ENCODE measurements around the gene UBE2L3.

UBE2L3 gene

GRCh38 chr22:21650823-21651520 lies 83.5 kb downstream of the UBE2L3 start:
- no peak for DNase-seq

GRCh38 chr22:21651521-21652009 lies 84.1 kb downstream of the UBE2L3 start:
- no peak for DNase-seq

DNA sequence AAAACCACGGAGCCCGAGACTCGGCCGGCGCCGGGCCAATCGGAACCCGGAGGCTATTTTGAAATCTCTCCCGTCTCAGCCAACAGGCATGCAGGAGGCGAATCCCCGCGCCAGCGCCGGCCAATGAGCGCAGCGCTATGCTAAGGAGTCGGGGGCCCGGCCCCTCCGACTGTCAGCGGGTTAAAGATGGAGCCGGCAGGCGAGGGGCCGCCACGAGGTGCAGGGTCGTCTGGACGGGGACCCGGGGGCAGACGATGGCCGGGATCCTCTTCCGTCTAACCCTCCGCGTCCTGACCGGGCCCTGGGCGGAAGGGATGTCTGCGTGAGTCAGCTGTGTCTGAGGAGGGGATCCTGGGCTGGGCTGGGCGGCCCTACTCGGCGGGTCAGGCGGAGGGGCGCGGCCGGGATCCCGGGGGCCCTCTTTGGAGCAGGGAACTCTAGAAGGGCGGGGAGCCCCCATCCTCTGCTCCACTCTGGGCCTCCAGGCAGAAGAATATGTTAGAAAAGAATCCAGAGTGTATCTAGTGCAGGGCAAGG lies 84.6 kb downstream of the UBE2L3 start:
- DNase-seq, result peak; percentile 62

DNA sequence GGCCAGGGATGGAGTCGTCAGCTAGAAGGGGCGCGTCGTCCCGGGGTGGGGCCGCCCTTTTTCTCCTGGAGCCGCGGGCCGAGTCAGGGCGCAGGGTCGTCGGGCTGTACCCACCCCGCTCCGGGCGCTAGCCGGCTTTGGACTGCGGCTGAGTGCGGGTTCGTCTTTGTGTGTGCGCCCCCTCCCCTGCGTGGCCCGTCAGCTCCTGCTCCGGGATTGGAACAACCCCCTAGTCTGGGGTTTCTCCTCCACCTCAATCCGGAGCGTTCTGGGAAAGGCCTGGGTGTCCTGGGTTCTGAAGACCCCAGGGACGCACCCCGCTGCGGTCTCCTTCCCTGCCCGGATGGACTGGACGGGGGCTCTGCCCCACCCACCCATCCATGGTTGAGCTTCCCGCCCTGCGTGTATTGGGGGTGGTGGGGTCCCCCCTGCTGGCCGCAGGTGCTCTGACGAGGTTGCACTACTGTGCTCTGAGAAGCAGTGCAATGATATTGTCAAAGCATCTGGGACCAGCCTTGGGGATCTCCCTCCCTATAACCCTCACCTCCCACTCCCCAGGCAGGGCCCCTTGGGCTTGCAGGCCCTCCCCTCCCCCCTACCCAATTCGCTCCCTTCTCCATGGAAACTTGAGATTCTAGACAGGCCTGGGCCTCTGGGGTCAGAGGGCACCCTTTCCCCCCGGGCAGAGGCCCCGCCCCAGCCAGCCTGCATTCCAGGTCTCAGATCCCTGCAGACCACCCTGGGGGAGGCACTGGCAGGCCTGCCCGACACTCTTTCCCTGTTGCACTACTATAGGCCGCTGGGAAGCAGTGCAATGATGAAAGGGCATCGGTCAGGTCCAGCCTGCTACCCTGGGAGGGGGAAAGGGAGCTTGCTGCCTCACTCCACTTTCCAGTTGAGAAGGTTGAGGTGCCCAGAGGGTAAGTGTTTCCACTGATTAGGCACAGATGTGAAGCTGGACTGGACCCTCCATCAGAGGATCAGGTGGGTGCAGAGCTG lies 85.3 kb downstream of the UBE2L3 start:
- no peak for DNase-seq

DNA sequence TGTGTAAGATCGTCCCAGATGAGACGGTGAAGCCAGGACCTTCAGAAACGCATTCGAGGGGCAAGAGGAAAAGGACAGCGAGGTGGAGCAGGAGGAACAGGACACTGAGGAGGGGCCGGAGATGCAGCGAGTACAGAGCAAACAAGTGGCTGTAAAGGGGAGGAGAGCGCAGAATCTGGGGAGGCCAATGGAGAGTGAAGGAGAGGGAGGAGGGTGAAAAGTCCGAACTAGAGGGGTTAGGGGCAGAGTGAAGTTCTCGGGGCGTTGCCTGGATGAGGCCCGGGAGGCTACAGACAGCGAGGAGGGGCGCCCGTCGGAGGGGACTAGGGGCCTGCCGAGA lies 89.5 kb downstream of the UBE2L3 start:
- DNase-seq, result no peak

GRCh38 chr22:21657360-21658032 lies 90.0 kb downstream of the UBE2L3 start:
- peak; percentile 69 for DNase-seq

DNA sequence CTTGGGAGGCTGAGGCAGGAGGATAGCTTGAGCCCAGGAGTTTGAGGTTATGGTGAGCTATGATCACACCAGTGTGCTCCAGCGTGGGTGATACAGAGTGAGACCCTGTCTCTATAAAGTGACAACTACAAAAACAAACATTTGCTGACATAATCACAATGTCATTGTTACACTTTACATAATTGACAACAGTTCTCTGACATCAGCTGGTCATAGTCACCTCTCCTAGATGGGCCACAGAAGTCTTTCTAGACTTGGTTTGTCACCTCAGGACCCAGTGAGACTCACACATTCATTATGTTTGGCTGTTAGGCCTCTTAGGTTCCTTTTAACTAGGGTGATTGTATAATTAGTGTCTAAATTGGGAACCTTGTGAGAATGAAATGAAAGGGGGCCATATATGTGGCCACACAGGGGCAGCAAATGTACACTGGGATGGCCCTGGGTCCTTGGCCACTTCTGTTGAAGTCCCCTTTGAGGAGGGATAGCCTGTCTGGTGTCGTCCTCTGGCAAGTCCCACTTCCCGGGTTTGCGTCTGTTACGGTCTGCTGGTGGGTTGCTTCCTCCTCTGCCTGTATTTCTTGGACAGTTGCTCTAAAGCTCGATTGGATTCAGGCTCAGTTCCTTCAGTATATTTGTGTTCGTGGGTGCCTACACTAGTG lies 92.5 kb downstream of the UBE2L3 start:
- DNase-seq, result no peak

DNA sequence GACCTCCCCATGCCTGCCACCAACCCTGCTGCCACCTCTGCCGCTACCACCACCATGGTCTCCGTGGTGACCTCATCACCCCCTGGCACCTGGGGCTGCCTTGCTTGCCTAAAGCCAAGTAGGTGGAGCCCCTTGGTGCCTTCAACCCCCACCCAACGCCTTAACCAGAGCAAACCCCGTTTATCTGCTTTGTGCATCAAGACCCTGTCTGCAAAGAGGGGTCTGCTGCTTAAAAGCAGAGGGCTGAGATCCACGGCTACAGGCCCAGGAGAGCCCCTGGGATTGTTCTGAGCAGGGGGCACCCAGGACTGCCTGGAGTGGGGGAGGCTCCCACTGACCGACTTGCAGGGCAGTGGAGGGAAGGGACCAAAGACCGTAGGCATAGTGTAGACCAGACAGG lies 93.4 kb downstream of the UBE2L3 start:
- DNase-seq, result no peak

DNA sequence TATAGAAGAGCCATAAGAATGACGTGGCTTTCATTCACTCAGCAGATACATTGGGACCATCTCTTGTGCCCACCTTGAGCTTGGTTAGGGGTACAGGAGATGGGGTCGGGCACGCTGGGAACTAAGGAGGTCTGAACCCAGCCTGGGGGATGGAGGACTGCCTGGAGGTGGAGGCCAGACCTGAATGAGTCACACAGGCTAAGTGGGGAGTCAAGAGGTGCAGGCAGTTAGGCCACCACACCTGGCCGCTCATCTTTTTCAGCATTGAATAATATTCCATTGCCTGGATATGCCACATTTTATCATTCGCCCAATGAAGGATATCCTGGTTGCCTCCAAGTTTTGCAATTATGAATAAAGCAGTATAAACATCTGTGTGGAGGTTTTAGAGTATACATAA lies 94.5 kb downstream of the UBE2L3 start:
- DNase-seq, result no peak

DNA sequence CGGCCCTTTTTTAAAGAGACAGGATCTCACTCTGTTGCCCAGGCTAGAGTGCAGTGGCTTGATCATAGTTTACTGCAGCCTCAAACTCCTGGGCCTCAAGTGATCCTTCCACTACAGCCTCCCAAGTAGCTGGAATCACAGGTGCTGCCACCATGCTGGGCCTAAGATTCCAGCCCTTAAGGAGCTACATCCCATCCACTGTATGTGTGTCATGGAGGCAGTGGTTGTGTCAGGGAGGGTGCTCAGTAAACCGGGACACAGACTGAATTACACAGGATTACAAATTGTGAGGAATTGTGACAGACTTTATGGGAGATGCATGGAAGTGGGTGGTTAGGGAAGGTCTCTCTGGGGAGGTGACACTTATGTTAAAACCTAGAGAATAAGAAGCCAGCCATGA lies 96.2 kb downstream of the UBE2L3 start:
- no peak for DNase-seq

GRCh38 chr22:21665047-21665851 lies 97.7 kb downstream of the UBE2L3 start:
- DNase-seq, result no peak

DNA sequence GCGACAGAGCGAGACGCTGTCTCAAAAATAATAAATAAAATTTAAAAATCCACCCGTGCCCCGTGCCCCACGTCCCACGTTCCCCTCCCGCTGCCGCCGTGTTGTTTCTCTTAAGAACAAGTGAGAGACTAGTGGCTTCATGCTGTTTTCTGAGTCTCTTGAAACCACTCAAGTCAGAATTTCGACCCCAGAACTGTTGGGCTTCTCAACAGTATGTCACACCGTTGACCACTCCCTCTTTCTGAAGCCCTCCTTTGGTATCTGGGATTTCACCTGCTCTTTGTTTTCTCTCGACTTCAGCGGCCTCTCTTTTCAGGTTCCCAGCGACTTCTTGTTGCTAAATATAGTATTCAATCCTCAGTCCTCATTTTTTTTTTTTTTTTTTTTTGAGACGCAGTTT lies 99.3 kb downstream of the UBE2L3 start:
- no peak for DNase-seq

- DNase-seq, result peak; percentile 52
These were observed 101.5 kb downstream of the UBE2L3 start for GRCh38 chr22:21669026-21669425.

DNA sequence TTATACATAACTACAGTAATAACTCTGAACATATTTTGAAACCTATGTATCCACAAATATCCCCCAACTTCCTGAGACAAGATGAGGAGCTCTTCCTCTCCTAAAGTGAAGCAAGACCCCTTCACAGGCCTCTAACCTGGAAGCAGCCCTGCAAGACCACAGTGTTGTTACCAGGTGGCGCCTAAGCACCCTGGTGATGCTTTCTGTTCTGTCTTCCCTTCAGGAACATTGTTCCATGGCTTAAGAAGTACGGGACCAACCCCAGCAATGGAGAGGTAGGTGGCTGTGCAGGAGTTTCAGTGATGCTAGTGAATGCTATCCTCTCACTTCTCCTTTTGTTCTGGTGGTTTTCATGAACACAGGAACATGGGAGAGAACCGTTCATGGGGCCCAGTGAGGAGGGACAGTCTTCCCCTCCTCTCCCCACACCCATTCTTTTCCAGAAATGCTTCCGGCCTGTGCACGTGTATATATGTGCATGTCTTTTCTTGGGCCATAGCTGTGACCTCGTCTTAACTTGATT lies 104.7 kb downstream of the UBE2L3 start:
- DNase-seq, result no peak

Measured in NCI-H510A (cell line).